CD4-positive, alpha-beta T cell (primary cell): ENCODE measurements around the gene CKLF. TPM values are rescaled to one million over a fixed set of nuclear protein-coding genes. Genes with fewer than 3 reads are reported as not detected.

ENCODE experiments used
- ATAC-seq: fragments of 200-7000 bp; cut with Tn5 transposase; one replicate; pipeline ENCODE4 v1.10.0; 2022; ENCODE audit warnings: mild to moderate bottlenecking; ENCODE audit not compliant: poor library complexity
- CTCF ChIA-PET: fragments of 350-600 bp; sonication (Branson Sonifier 250); formaldehyde crosslinking; loops from one replicate; lab custom pipeline; 2021; ENCODE audit warnings: antibody characterized with exemption, inconsistent platforms; lab: Charles Lee
- POLR2A ChIA-PET: fragments of 350-600 bp; sonication (Branson Sonifier 250); formaldehyde crosslinking; loops from one replicate; lab custom pipeline; 2021; ENCODE audit warnings: antibody characterized with exemption, inconsistent platforms; lab: Charles Lee
- DNase-seq, 14 experiments: peaks; one replicate each; pipeline ENCODE4 v3.0.0-alpha.2; 2013 to 2020; ENCODE audit warnings: mixed read lengths in 2 of 14
- H3K27ac ChIP-seq, 2 donors: one replicate each; pipeline versions ENCODE4 v1.5.1 to v1.7.0; 2013; ENCODE audit warnings: low read length in 2 of 2, low read depth in 1 of 2, mild to moderate bottlenecking in 1 of 2
- H3K27me3 ChIP-seq, 2 experiments: 1 replicate in 1 of 2; 2 replicates in 1 of 2; pipeline versions ENCODE4 v1.6.1 to v1.7.0; 2013; ENCODE audit warnings: low read length in 2 of 2, control low read depth in 1 of 2, mild to moderate bottlenecking in 1 of 2, moderate library complexity in 1 of 2; ENCODE audit not compliant: insufficient read depth in 2 of 2, control insufficient read depth in 1 of 2
- H3K36me3 ChIP-seq: one replicate; pipeline ENCODE4 v1.6.1; 2013; ENCODE audit warnings: low read length, control low read depth; ENCODE audit not compliant: insufficient read depth
- H3K4me1 ChIP-seq: one replicate; pipeline ENCODE4 v1.6.1; 2013; ENCODE audit warnings: low read length, control low read depth; ENCODE audit not compliant: insufficient read depth
- H3K4me3 ChIP-seq: one replicate; pipeline ENCODE4 v1.5.1; 2013; ENCODE audit warnings: mild to moderate bottlenecking, low read length, moderate library complexity
- H3K9me3 ChIP-seq, 2 experiments: 1 replicate in 1 of 2; 2 replicates in 1 of 2; pipeline versions ENCODE4 v1.6.1 to v1.7.0; 2013; ENCODE audit warnings: low read length in 2 of 2, mild to moderate bottlenecking in 2 of 2, control low read depth in 1 of 2, moderate library complexity in 1 of 2; ENCODE audit not compliant: control insufficient read depth in 1 of 2, insufficient read depth in 1 of 2
- H3K27ac Mint-ChIP-seq: one replicate; pipeline ENCODE4 v1.8.0; 2020; ENCODE audit warnings: mixed read lengths
- H3K27me3 Mint-ChIP-seq: one replicate; pipeline ENCODE4 v1.8.0; 2021; ENCODE audit warnings: mixed read lengths
- H3K36me3 Mint-ChIP-seq: one replicate; pipeline ENCODE4 v1.8.0; 2021; ENCODE audit warnings: low read depth, mixed read lengths
- H3K4me1 Mint-ChIP-seq: one replicate; pipeline ENCODE4 v1.8.0; 2021; ENCODE audit warnings: low read depth, mixed read lengths
- H3K4me3 Mint-ChIP-seq: one replicate; pipeline ENCODE4 v1.8.0; 2020; ENCODE audit warnings: mild to moderate bottlenecking, mixed read lengths
- H3K9me3 Mint-ChIP-seq: one replicate; pipeline ENCODE4 v1.8.0; 2020; ENCODE audit warnings: mixed read lengths
- CTCF ChIP-seq: fragments of 200-600 bp; IDR thresholded peaks from one replicate; pipeline ENCODE4 v1.8.0; 2022; ENCODE audit warnings: antibody characterized with exemption, mild to moderate bottlenecking
- intact Hi-C, 2 experiments: fragments of 100-400 bp; cut with DNase I in 1 of 2; cut with micrococcal nuclease in 1 of 2; formaldehyde crosslinking; loops; one replicate each; pipeline versions ENCODE4 v1.15.1 to v1.9.0; 2023 to 2025; cut with DNase I, micrococcal nuclease
- polyA plus RNA-seq, 2 donors: library from polyadenylated mRNA; unstranded; fragments of 120-200 nt; gene quantifications; one replicate each; pipeline ENCODE4 v1.2.1, GENCODE V29; 2013
- total RNA-seq, 174 experiments: library from RNA in 2 of 174; stranded (reverse) in 2 of 174; gene quantifications; one replicate each; pipeline ENCODE4 v1.2.3 and lab custom pipeline; 2021 to 2026

The CKLF gene
- total RNA-seq (10 to 100 TPM; 10.6 to 14.1 TPM), total RNA-seq (lab: John Stamatoyannopoulos, UW) (0.97 to 9.4 (median 3.5) reads per million in 172 experiments)
- 73.2 TPM for polyA plus RNA-seq (2013, experiment 1 of 2)
- 74.1 TPM for polyA plus RNA-seq (2013, experiment 2 of 2)

DNA sequence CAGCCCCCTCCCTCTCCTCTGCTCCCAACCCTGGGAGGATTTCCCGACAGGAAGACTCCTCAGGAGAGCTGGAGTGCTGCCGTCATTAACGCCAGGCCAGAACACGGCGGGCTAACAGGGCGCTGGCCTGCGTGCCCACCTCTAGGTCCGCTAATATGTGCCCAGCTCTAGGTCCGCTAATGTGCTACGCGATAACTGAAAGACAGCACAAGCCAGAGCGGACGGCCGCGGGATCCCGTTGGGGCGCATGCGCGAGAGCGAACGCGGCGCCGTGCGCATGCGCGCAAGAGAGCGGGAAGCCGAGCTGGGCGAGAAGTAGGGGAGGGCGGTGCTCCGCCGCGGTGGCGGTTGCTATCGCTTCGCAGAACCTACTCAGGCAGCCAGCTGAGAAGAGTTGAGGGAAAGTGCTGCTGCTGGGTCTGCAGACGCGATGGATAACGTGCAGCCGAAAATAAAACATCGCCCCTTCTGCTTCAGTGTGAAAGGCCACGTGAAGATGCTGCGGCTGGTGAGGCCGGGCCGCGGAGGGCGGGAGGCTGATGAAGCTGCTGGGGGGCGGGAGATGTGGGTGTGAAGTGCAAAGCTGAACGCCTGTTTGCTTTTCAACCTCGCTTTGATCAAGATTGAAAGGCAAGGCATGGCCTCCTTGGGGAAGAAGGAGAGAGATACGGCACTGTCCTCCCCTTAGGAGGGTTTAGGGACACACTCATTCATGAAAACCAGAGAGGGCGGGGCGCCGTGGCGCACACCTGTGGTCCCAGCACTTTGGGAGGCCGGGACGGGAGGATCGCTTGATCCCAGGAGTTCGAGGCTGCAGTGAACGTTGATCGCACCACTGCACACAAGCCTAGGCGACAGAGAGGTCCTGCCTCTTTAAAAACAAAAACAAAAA is at the start of gene CKLF:
Gene CKLF, plus strand, starts transcription at position 291 of the 892 bp plus-strand sequence. Its CDS starts 140 bp downstream, at position 431.
- H3K4me1 ChIP-seq, result peaks cover 81% of the 10 kb centered on the region
- peaks cover 46% of the 10 kb centered on the region for H3K36me3 Mint-ChIP-seq
- DNase-seq (peak; percentile 81 to 97 (median 90)), ATAC-seq (peak; percentile 68)
- H3K36me3 ChIP-seq, result peaks cover 14% of the 10 kb centered on the region
- no peaks in the 10 kb centered on the region for H3K9me3 ChIP-seq
- no peak for TF ChIP-seq CTCF
- no peaks in the 10 kb centered on the region for H3K27me3 ChIP-seq
- peak within 1 kb of the TSS; percentile 85 for H3K4me3 ChIP-seq
- peak within 1 kb of the TSS; percentile 93 for H3K27ac Mint-ChIP-seq
- H3K27me3 Mint-ChIP-seq, result no peaks in the 10 kb centered on the region
- peak within 1 kb of the TSS; percentile 92 for H3K4me3 Mint-ChIP-seq
- H3K9me3 Mint-ChIP-seq, result no peaks in the 10 kb centered on the region
- peaks cover 86% of the 10 kb centered on the region for H3K4me1 Mint-ChIP-seq
- POLR2A ChIA-PET, result interaction anchor here (0.6 to 8.2 kb wide), 30 partner anchors 9 to 607 kb away, joined by 3 to 124 read pairs (median 4); partner anchors contain the start of genes CMTM2, CMTM3, CMTM4 and DYNC1LI2
- CTCF ChIA-PET, result interaction anchor here (0.9 to 4.8 kb wide), 7 partner anchors 10 to 199 kb away, joined by 3 to 32 read pairs (median 7); partner anchors contain the start of gene DYNC1LI2
- peak within 1 kb of the TSS; percentile 79 to 81 for H3K27ac ChIP-seq
- intact Hi-C loops, result loop anchor here (2.0 to 5.0 kb wide), 3 partner anchors 35 to 50 kb away; no protein-coding TSS in a partner anchor

DNA sequence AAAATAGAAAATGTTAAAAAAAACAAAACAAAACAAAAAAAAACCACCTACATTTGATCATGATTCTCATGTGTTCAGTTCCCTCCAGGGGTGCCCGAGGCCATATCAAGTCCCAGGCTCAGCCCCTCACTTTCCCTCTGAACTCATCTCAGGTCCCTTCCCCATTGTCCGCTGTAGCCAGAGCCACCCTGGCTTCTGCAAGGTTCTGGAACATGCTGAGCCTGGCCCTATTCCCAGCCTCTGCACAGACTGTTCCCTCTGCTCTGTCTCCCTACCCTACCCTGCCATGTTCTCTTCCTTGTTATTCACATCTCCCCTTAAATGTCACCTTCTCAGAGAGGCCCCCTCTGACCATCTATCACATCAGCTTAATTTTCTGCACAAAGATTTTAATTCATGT is 49.3 kb upstream of the CKLF start:
- no peaks in the 10 kb centered on the region for H3K4me1 Mint-ChIP-seq
- Histone ChIP-seq H3K27me3 (no peaks in the 10 kb centered on the region), H3K27ac (no peak overlapping the region), H3K4me3 (no peak overlapping the region), H3K9me3 (no peaks in the 10 kb centered on the region), H3K36me3 (no peaks in the 10 kb centered on the region), H3K4me1 (no peaks in the 10 kb centered on the region)
- no peaks in the 10 kb centered on the region for H3K27me3 Mint-ChIP-seq
- CTCF ChIA-PET, result no interaction called here
- intact Hi-C loops, result no loop called here
- POLR2A ChIA-PET, result no interaction called here
- no peak for TF ChIP-seq CTCF
- no peaks in the 10 kb centered on the region for H3K9me3 Mint-ChIP-seq
- H3K4me3 Mint-ChIP-seq, result no peak overlapping the region
- DNase-seq, result peak in 1 of 14 experiments; percentile 10
- no peak overlapping the region for H3K27ac Mint-ChIP-seq
- H3K36me3 Mint-ChIP-seq, result no peaks in the 10 kb centered on the region
- no peak for ATAC-seq

GRCh38 chr16:66503612-66504011 is 48.8 kb upstream of the CKLF start:
- no peaks in the 10 kb centered on the region for H3K36me3 ChIP-seq
- no peak overlapping the region for H3K27ac ChIP-seq
- H3K9me3 ChIP-seq, result no peaks in the 10 kb centered on the region
- ChIA-PET POLR2A (no interaction called here), CTCF (no interaction called here)
- no peak overlapping the region for H3K4me3 ChIP-seq
- DNase-seq (no peak), ATAC-seq (no peak)
- H3K27me3 ChIP-seq, result no peaks in the 10 kb centered on the region
- Mint-ChIP-seq H3K27me3 (no peaks in the 10 kb centered on the region), H3K9me3 (no peaks in the 10 kb centered on the region), H3K4me1 (no peaks in the 10 kb centered on the region), H3K4me3 (no peak overlapping the region), H3K36me3 (no peaks in the 10 kb centered on the region), H3K27ac (no peak overlapping the region)
- no peaks in the 10 kb centered on the region for H3K4me1 ChIP-seq
- no peak for TF ChIP-seq CTCF
- intact Hi-C loops, result no loop called here
